ENCODE measurements around the gene CTSF.
"Not testable (repeated sequence)": the region's sequence is repeated elsewhere in the genome, so short reads cannot be mapped to it uniquely, and the experiment has no call there.

Gene CTSF

GRCh38 chr11:66568124-66568916, at the start of gene CTSF:
Gene CTSF (minus strand): TSS chr11:66568606. CDS start chr11:66568486, 120 bp downstream.
- peak; percentile 79 for DNase-seq

- peak; percentile 65 for DNase-seq
These were observed 48.9 kb upstream of the CTSF start for GRCh38 chr11:66617155-66617834.

GRCh38 chr11:66616379-66617154, 48.2 kb upstream of the CTSF start, which contains the start of gene RBM14:
Gene RBM14 (plus strand): TSS chr11:66616630. CDS start chr11:66616721, 91 bp downstream.
- DNase-seq = peak; percentile 99

- no peak for DNase-seq
These were observed 45.7 kb upstream of the CTSF start for GRCh38 chr11:66614073-66614472.

- no peak for DNase-seq
These were observed 44.1 kb upstream of the CTSF start for GRCh38 chr11:66612458-66612857.

GRCh38 chr11:66609721-66610617, 41.6 kb upstream of the CTSF start:
- DNase-seq = no peak

- no peak for DNase-seq
These were observed 38.9 kb upstream of the CTSF start for GRCh38 chr11:66607126-66607834.

GRCh38 chr11:66606608-66607007, 38.2 kb upstream of the CTSF start:
- DNase-seq = not testable (repeated sequence)

GRCh38 chr11:66604155-66604554, 35.7 kb upstream of the CTSF start:
- no peak for DNase-seq

- no peak for DNase-seq
These were observed 34.7 kb upstream of the CTSF start for GRCh38 chr11:66603072-66603471.

- DNase-seq = no peak
These were observed 32.3 kb upstream of the CTSF start for GRCh38 chr11:66600631-66601233.

- DNase-seq = no peak
These were observed 31.8 kb upstream of the CTSF start for GRCh38 chr11:66600219-66600618.

GRCh38 chr11:66598993-66599392, 30.6 kb upstream of the CTSF start:
- no peak for DNase-seq

GRCh38 chr11:66595245-66595904, 27.0 kb upstream of the CTSF start:
- DNase-seq = no peak

GRCh38 chr11:66593650-66594049, 25.2 kb upstream of the CTSF start:
- DNase-seq = no peak

GRCh38 chr11:66593303-66593635, 24.9 kb upstream of the CTSF start:
- DNase-seq = no peak

- peak; percentile 99 for DNase-seq
These were observed 24.3 kb upstream of the CTSF start, which contains the start of the genes CCDC87 and CCS for GRCh38 chr11:66592457-66593302. Gene CCDC87 (minus strand): TSS chr11:66593063. CDS start chr11:66593015, 48 bp downstream. Gene CCS (plus strand): TSS chr11:66593185. CDS start chr11:66593262, 77 bp downstream.

GRCh38 chr11:66591175-66591574, 22.8 kb upstream of the CTSF start:
- DNase-seq = no peak

- DNase-seq = no peak
These were observed 21.7 kb upstream of the CTSF start for GRCh38 chr11:66589996-66590675.

Measured in CD4-positive, alpha-beta T cell treated with Interleukin-10 for 1 hour (primary cell).